Fibroblast of the conjunctiva (primary cell): ENCODE data around the gene HTT.

Source experiments
- DNase-seq: peaks from one replicate; pipeline ENCODE4 v3.0.0-alpha.2; 2010; ENCODE audit warnings: low read depth

HTT gene

GRCh38 chr4:3074078-3074845 lies at the start of gene HTT, which contains the start of gene HTT-AS:
Gene HTT (plus strand): TSS chr4:3074681. CDS start chr4:3074826, 145 bp downstream.
Gene HTT-AS (minus strand): TSS chr4:3074538.
- DNase-seq, result peak; percentile 89

- no peak for DNase-seq
These were observed 48.6 kb upstream of the HTT start for GRCh38 chr4:3025881-3026280.

DNA sequence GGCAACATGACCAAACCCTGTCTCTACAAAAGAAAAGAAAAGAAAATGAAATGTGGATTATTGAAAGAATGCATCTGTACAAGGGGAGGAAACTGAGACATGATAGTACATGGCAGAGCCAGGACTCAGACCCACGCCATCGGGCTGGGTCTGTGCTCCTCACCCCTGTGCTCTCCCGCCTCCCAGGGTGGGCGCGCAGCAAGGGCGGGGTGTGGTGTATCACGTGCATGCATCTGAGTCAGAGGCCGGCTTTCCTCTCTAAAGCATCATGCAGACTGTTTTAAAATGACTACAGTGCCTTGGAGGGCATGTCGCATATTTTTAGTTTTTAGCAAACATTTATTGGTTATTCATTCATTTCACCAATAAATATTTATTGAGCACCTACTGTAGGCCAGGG lies 47.9 kb upstream of the HTT start:
- no peak for DNase-seq

GRCh38 chr4:3029464-3029863 lies 45.0 kb upstream of the HTT start:
- DNase-seq, result no peak

GRCh38 chr4:3030566-3031356 lies 43.7 kb upstream of the HTT start:
- DNase-seq, result no peak

DNA sequence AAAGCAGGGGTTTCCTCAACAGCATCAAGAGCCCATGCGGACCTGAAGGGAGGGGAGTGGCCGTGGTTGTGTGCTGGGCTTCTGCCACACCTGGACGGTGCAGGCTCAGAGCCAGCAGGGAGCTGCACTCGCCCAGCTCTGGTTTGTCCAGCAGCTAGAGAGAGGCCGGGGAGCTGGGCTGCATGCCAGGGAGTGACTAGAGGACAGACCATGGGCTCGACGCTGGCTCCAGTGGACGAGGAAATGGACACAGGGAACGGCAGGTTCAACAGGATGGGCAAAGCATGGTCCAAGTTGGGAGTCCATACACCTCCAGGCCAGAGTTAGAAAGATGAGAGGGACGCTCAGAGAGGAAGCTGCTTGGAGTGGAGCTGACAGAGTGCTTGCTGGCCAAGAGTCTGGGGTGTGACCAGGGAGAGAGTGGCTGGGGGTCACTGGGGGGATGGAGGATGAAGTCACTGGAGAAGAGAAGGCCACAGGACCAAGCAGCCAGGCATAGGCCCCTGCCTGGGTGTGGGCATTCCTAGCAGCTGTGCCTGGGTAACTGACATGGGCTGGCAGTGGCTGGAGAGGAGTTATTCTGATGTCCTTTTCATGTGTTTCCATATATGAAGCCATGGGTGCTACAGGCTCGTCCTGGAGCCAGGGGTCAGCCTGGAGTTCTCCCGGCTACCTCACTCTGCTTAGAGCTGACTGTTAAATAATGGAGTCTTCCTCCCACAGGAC lies 43.0 kb upstream of the HTT start:
- no peak for DNase-seq

GRCh38 chr4:3034231-3034630 lies 40.2 kb upstream of the HTT start:
- DNase-seq, result no peak

GRCh38 chr4:3035249-3035648 lies 39.2 kb upstream of the HTT start:
- DNase-seq, result no peak

GRCh38 chr4:3035674-3036073 lies 38.8 kb upstream of the HTT start:
- no peak for DNase-seq

DNA sequence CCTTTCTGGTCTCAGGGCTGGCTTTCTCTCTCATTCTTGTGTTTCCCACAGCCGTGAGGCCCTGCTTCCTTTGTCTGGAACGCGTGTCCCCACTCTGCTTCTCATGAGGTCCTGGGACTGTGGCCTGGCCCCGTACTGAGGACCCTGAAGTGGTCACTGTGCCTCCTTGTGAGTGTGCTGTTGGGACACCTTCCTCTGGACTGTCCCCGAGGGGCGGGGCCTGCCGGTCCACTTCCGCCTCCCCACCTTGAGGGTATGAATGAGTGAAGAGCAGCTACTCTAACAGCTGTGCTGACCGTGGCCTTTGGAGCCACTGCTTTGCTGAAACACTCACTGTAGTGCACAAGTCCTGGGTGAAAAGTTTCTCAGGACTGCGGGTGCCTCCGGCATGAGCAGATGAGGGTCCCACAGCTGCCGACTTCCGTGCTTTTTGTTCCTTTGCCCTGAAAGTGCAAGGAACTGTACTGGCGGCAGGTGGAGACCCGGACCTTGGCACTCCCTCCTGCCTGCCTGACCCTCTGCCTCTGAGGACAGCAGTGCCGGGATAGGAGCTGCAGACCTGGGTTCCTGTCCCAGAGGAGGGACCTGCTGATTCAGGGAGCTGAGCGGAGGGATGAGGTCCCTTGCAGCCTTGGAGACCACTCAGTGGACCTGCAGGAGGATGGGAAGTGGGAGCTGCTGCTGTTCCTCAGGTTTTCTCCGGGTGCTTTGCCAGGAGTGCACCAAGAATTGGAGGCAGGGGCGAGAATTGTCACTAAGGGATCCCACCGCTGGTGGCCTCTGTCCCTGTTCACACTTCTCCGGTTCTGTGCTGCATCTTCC lies 38.1 kb upstream of the HTT start:
- DNase-seq, result no peak

GRCh38 chr4:3037957-3038461 lies 36.5 kb upstream of the HTT start:
- DNase-seq, result no peak

DNA sequence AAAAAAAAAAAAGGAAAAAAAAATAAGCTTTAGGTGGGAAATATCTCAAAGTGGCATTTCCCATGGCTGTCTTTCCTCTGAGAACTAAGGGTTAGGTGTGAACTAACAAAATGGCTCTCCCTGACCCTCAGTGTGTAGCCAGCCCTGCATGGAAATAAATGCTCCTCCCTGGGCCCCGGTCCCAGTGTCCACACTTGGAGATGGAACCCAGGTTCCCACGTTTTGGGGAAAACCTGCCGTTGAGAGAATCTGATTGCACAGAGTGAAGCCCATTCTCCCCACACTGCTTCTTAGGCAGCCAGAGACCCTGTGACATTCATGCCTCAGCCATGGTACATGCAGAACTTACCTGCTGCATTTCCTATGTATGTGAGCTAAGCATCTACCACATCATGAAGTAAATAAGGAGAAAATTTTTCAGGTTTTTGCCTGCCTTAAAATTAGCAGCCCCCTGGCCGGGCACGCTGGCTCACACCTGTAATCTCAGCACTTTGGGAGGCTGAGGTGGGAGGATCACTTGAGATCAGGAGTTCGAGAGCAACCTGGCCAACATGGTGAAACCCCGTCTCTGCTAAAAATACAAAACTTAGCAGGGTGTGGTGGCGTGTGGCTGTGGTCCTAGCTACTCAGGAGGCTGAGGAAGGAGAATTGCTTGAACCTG lies 34.6 kb upstream of the HTT start:
- no peak for DNase-seq

GRCh38 chr4:3040452-3041191 lies 33.9 kb upstream of the HTT start:
- no peak for DNase-seq

- DNase-seq, result no peak
These were observed 33.0 kb upstream of the HTT start for GRCh38 chr4:3041192-3042142.

DNA sequence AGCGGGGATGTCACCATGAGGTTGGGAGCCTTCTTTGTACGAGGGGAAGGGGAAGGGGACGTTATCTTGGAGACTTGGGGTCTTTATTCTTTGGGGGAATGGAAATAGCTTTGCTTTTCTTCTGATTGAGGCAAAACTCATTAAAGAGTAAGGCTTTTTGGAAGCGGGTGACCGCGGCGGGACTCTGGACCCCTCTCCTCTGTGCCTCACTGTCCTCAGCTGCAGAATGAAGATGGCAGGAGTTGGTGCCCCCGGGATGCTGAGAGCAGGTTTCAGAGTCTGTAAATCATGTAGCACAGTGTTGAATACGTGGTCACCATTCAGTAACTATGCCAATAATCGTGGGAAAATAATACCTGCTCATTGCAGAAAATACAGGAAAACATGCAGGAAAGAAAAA lies 32.3 kb upstream of the HTT start:
- no peak for DNase-seq

DNA sequence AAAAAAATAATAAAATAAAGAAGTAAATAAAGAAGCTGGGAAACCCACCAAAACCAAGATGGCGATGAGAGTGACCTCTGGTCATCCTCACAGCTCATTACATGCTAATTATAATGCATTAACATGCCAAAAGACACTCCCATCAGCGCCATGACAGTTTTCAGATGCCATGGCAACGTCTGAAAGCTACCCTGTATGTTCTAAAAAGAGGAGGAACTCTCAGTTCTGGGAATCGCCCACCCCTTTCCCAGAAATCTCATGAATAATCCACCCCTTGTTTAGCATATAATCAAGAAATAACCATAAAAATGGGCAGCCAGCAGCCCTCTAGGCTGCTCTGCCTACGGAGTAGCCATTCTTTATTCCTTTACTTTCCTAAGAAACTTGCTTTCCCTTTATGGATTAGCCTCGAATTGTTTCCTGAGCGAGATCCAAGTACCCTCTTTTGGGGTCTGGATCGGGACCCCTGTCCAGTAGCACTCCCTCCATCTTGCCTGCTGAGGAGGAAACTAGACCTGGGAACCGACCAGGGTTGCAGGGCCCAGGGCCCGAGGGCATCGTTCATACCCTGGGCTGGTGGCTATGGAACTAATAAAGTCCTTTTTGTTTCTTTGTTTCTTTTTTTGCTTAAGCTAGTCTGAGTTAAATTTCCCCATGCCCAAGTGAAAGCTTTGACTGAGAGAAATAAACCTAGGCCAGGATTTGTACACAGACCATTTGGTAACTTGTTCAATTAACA lies 31.0 kb upstream of the HTT start:
- no peak for DNase-seq

DNA sequence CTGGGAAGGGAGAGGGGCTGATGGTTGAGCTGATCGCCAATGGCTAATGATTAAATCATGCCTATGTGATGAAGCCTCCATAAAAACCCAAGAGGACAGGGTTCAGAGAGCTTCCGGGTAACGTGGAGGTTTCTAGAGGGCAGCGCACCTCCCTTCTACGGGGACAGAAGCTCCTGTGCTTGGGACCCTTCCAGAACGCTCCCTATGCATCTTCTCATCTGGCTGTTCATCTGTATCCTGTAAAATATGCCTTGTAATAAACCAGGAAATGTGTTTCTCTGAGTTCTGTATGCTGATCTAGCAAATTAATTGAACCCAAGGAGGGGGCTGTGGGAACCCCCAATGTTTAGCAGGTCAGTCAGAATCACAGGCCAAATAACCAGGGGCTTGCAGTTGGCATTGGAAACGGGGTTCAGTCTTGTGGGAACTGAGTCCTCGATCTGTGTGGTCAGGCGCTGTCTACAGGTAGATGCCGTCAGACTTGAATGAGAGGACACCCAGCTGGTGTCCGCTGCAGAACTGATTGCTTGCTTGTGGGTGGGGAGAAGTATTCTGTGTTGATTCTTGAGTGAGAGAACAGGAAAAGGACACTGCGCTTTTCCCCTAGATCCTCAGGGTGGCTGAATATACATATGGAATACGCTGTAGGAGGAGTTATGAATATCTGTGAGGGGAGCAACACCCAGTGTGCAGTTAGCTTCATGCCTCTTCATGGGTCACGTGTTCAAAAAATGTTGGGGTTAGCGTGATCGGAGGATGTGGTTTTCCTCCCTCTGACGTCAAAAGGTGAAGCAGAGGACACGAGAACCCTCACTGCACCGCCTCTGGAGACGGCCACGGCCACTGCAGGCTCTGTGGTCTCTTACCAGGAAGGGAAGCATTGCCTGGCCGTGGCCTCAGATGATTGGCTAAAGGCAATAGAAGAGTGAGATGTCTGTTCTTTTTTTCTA lies 29.3 kb upstream of the HTT start:
- no peak for DNase-seq
